ENCODE data around the gene RNF38.

RNF38 gene

DNA sequence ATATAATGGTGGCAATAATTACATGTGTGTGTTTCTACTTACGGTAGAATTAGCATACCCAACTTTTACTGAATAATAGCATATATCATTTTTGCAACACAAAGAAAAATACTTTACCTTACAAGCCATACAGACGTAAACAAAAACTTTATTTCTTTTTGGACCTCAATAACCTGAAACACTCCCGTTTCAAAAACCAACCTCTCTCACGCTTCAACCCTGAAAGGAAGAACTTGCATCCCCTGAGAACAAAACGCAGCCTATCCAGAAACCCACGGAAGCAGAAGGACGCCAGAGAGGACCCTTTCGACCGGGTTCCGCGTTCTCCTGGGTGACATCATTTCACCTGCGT lies at the start of gene RNF38:
Gene RNF38 (minus strand): TSS at position 290 of the 352 bp plus-strand sequence. CDS start 161 bp downstream, at position 129.
- TF ChIP-seq, protein P1, sequence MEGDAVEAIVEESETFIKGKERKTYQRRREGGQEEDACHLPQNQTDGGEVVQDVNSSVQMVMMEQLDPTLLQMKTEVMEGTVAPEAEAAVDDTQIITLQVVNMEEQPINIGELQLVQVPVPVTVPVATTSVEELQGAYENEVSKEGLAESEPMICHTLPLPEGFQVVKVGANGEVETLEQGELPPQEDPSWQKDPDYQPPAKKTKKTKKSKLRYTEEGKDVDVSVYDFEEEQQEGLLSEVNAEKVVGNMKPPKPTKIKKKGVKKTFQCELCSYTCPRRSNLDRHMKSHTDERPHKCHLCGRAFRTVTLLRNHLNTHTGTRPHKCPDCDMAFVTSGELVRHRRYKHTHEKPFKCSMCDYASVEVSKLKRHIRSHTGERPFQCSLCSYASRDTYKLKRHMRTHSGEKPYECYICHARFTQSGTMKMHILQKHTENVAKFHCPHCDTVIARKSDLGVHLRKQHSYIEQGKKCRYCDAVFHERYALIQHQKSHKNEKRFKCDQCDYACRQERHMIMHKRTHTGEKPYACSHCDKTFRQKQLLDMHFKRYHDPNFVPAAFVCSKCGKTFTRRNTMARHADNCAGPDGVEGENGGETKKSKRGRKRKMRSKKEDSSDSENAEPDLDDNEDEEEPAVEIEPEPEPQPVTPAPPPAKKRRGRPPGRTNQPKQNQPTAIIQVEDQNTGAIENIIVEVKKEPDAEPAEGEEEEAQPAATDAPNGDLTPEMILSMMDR (IDR thresholded peaks at IDR 0.05) = no peak

DNA sequence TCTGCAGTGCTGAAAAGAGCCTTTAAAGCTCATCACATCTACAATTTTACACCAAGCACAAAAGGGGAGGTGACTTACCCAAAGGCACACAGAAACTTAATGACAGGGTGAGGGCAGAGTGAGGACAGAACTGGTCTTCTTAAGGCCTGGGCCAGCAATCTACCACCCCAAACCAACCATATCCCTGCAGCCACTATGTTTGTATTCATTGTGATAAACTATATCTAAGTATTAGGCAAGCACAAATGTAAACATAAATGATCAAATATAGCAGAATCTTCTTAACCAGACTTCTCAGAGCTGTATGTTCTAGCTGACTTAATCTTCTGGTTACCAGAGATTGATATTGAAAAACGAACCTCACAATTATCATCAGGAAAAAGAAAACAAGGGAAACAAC lies 47.9 kb upstream of the RNF38 start:
- TF ChIP-seq, protein P1 (IDR thresholded peaks at IDR 0.05) = no peak

DNA sequence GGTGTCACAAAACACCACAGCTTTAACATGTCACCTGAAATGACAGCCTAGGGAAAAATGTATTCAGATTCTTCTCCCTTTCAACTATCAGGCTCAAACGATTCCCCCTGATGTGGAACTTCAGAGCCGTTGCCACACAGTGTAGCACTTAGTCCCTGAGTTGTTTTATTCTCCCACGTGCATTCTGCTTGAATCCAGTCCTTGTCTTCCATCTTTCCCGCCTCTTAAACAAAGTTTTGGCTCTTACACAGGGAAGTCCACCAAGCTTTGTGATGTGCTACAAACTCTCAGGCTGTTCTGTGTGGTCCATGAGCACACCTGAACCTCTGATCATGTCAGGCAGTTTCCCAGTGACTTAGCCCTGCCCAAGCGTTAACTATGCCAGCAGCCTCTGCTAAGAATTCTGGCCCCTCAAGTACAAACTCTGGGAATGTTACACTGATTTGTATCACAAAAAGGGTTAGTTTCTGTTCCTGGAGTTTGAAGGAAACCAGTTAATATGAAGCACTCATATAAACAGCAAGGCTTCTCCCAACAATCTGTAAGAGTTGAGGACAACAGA lies 45.8 kb upstream of the RNF38 start:
- TF ChIP-seq, protein P1 (IDR thresholded peaks at IDR 0.05) = no peak

DNA sequence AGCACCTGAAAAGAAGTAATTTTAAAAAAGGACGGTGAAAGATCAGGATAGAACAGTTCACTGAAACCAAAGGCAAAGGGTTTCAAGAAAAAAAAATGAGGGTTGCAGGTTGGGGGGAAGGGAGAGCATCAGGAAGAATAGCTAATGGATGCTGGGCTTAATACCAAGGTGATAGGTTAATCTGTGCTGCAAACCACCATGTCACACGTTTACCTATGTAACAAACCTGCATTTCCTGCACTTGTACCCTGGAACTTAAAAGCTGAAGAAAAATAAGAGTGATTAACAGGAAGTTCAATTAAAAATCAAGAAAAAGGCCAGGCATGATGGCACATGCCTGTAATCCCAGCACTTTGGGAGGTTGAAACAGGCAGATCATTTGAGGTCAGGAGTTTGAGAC lies 44.1 kb upstream of the RNF38 start:
- TF ChIP-seq, protein P1 (IDR thresholded peaks at IDR 0.05) = no peak

DNA sequence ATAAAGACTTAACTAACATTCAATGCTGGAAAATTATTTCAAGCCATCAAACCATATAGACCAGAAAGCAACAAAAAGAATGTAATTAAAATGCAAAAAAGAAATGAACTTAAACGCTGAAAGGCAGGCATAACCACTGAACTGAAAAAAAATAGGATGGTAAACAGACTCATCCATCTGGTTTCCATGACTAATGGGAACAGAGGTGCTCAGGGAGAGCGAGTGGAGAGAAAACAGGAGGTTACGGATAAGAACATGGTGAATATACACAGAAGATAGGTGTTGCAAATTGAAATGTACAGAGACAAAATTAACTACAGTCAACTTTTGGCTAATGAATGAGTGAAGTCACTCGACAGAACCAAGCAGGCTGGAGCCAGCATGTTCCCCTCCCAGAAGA lies 43.5 kb upstream of the RNF38 start:
- TF ChIP-seq, protein P1 (IDR thresholded peaks at IDR 0.05) = no peak

DNA sequence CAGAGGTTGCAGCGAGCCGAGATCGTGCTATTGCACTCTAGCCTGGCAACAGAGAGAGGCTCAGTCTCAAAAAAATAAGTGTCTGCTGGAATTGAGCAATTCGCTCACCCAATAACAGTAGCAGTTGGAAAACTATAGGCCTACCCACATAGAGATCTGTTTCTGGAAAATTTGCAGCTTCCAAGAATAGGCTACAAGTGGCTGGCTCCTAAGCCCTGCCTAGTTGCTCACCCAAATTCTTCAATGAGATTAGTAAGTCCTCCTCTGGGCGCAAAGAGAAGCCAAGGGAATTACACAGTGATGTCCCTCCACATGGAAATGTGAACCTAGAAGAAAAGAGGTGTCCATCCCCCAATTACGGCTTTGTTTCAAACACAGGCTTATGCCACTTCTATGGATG lies 42.6 kb upstream of the RNF38 start:
- TF ChIP-seq, protein P1 (IDR thresholded peaks at IDR 0.05) = no peak

DNA sequence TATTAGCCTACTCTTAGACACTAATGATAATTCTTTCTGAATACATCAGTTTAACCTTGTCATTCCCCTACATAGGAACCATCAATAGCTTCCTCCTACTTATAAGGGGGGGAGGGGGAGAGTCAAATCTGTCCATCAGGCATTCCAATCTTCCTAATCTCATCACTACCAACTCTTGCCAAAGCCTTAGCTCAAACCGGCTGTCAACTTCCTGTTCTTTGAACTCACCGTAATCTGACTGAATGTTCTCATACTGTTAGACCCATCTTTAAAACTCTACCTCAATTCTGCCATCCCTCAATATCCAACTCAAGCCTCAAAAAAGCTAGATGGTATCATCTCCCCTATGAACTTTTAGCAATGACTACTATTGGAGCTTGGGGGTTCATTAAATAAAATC lies 41.9 kb upstream of the RNF38 start:
- TF ChIP-seq, protein P1 (IDR thresholded peaks at IDR 0.05) = no peak
